Thyroid gland (tissue), 4 donors: ENCODE data around the gene CREB3L2. TPM values are rescaled to one million over a fixed set of nuclear protein-coding genes. Genes with fewer than 3 reads are reported as not detected.

Source experiments
- DNase-seq, 2 donors: peaks; one replicate each; pipeline ENCODE4 v3.0.0-alpha.2; 2019
- H3K27ac ChIP-seq, 3 donors: fragments of 200-600 bp; sonication (generic); 1 replicate in 2 of 3; 2 replicates in 1 of 3; pipeline ENCODE4 v1.5.1; 2016 to 2019; ENCODE audit warnings: mild to moderate bottlenecking in 1 of 3, moderate library complexity in 1 of 3
- H3K27me3 ChIP-seq: fragments of 200-600 bp; sonication (generic); one replicate; pipeline ENCODE4 v1.5.1; 2019
- H3K36me3 ChIP-seq, 2 donors: fragments of 200-600 bp; sonication (generic); one replicate each; pipeline ENCODE4 v1.5.1; 2016 to 2019
- H3K4me1 ChIP-seq, 2 donors: fragments of 200-600 bp; sonication (generic); one replicate each; pipeline ENCODE4 v1.5.1; 2017 to 2019
- H3K4me3 ChIP-seq, 3 donors: fragments of 200-600 bp; sonication (generic); replicated peaks in 1 of 3; 1 replicate in 2 of 3; 2 replicates in 1 of 3; pipeline ENCODE4 v1.5.1; 2016; ENCODE audit warnings: mild to moderate bottlenecking in 1 of 3
- H3K9me3 ChIP-seq: fragments of 200-600 bp; sonication (generic); one replicate; pipeline ENCODE4 v1.5.1; 2017
- CTCF ChIP-seq, 6 experiments: fragments of 200-600 bp in 3 of 6; fragments of 450-650 bp in 3 of 6; sonication (generic) in 3 of 6; IDR thresholded peaks; one replicate each; pipeline ENCODE4 v1.5.1; 2016 to 2019; ENCODE audit warnings: antibody characterized with exemption in 6 of 6, mild to moderate bottlenecking in 2 of 6, inconsistent platforms in 1 of 6, moderate library complexity in 1 of 6
- POLR2A ChIP-seq, 2 donors: fragments of 450-650 bp; IDR thresholded peaks; one replicate each; pipeline ENCODE4 v1.6.1; 2017; ENCODE audit warnings: antibody characterized with exemption in 2 of 2, mild to moderate bottlenecking in 2 of 2, moderate library complexity in 1 of 2
- WGBS, 2 donors: methylation state at CpG; one replicate each; pipeline ENCODE4 v1.1.5; 2017; 5-methylcytosine and 5-hydroxymethylcytosine counted together
- intact Hi-C: fragments of 100-400 bp; cut with DNase I; formaldehyde crosslinking; loops from one replicate; pipeline ENCODE4 v1.15.1; 2023
- total RNA-seq, 4 donors: library from RNA; depleted of rRNA; stranded (reverse); fragments of >200 nt; gene quantifications; one replicate each; pipeline ENCODE4 v1.2.3, GENCODE V29; 2016

CREB3L2 gene
- total RNA-seq, 4 donors from 2014 or later, result 86.1 to 143 (median 103) TPM

- no peaks in the 10 kb centered on the region for H3K4me1 ChIP-seq
- no peaks in the 10 kb centered on the region for H3K9me3 ChIP-seq
- intact Hi-C loops, result no loop called here
- no peak overlapping the region for H3K4me3 ChIP-seq
- H3K36me3 ChIP-seq, result no peaks in the 10 kb centered on the region
- WGBS, 2 donors, result 78 to 86% methylated on average over 2 of the region's 2 CpGs
- H3K27ac ChIP-seq, result no peak overlapping the region
- TF ChIP-seq CTCF (IDR thresholded peaks at IDR 0.05) (no peak), POLR2A (IDR thresholded peaks at IDR 0.05) (no peak)
- DNase-seq, result no peak
- H3K27me3 ChIP-seq, result no peaks in the 10 kb centered on the region
Measured at GRCh38 chr7:138029941-138030340, 28.1 kb upstream of the CREB3L2 start.

- Histone ChIP-seq H3K27me3 (no peaks in the 10 kb centered on the region), H3K36me3 (no peaks in the 10 kb centered on the region), H3K27ac (no peak overlapping the region), H3K4me3 (no peak overlapping the region), H3K4me1 (no peaks in the 10 kb centered on the region), H3K9me3 (no peaks in the 10 kb centered on the region)
- intact Hi-C loops, result no loop called here
- TF ChIP-seq POLR2A (IDR thresholded peaks at IDR 0.05) (no peak), CTCF (IDR thresholded peaks at IDR 0.05) (no peak)
- WGBS, 2 donors, result 91 to 92% methylated on average over 4 of the region's 4 CpGs
- no peak for DNase-seq
Measured at GRCh38 chr7:138029126-138029525, 27.2 kb upstream of the CREB3L2 start.

- Histone ChIP-seq H3K36me3 (no peaks in the 10 kb centered on the region), H3K4me1 (no peaks in the 10 kb centered on the region), H3K4me3 (no peak overlapping the region), H3K27ac (no peak overlapping the region), H3K9me3 (no peaks in the 10 kb centered on the region), H3K27me3 (no peaks in the 10 kb centered on the region)
- WGBS, 2 donors, result 39 to 46% methylated on average over 2 of the region's 2 CpGs
- no peak for DNase-seq
- intact Hi-C loops, result no loop called here
- TF ChIP-seq POLR2A (IDR thresholded peaks at IDR 0.05), result no peak
- TF ChIP-seq CTCF (IDR thresholded peaks at IDR 0.05), result no peak
Measured at GRCh38 chr7:138027100-138027499, 25.2 kb upstream of the CREB3L2 start.

- no peak for DNase-seq
- H3K27me3 ChIP-seq, result no peaks in the 10 kb centered on the region
- 96 to 98% methylated on average over 1 of the region's 1 CpG for WGBS, 2 donors
- intact Hi-C loops, result no loop called here
- no peaks in the 10 kb centered on the region for H3K4me1 ChIP-seq
- no peaks in the 10 kb centered on the region for H3K36me3 ChIP-seq
- no peak overlapping the region for H3K4me3 ChIP-seq
- no peak overlapping the region for H3K27ac ChIP-seq
- H3K9me3 ChIP-seq, result no peaks in the 10 kb centered on the region
- TF ChIP-seq CTCF (IDR thresholded peaks at IDR 0.05), result no peak
- TF ChIP-seq POLR2A (IDR thresholded peaks at IDR 0.05), result no peak
Measured at GRCh38 chr7:138025215-138026186, 23.6 kb upstream of the CREB3L2 start.

GRCh38 chr7:138024765-138025164, 22.9 kb upstream of the CREB3L2 start:
- H3K36me3 ChIP-seq, result no peaks in the 10 kb centered on the region
- H3K4me1 ChIP-seq, result no peaks in the 10 kb centered on the region
- no peak overlapping the region for H3K4me3 ChIP-seq
- no peaks in the 10 kb centered on the region for H3K27me3 ChIP-seq
- intact Hi-C loops, result no loop called here
- TF ChIP-seq POLR2A (IDR thresholded peaks at IDR 0.05) (no peak), CTCF (IDR thresholded peaks at IDR 0.05) (no peak)
- DNase-seq, result no peak
- no peak overlapping the region for H3K27ac ChIP-seq
- 88 to 92% methylated on average over 4 of the region's 4 CpGs for WGBS, 2 donors
- no peaks in the 10 kb centered on the region for H3K9me3 ChIP-seq
